ENCODE measurements around the gene KIAA1958.

KIAA1958 gene

DNA sequence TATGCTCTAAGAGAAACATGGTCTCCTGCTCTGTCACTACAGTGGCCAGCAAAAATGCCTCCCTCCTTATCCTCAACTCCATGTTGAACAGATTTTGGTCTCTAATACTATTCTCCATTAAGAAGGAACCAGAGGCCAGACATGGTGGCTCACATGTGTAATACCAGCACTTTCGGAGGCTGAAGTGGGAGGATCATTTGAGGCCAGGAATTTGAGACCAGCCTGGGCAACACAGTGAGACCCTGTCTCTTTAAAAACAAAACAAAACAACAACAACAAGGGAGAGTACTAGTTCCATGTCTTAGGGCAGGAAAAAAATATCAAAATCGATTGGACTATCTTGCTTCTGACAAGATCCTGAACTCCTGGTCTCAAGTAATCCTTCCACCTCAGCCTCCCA lies 216.7 kb downstream of the KIAA1958 start:
- no peak for DNase-seq (ENCODE audit: low read depth in 1 of 2, low spot score in 1 of 2)
- no peak overlapping the region for H3K27ac ChIP-seq (replicated peaks)

DNA sequence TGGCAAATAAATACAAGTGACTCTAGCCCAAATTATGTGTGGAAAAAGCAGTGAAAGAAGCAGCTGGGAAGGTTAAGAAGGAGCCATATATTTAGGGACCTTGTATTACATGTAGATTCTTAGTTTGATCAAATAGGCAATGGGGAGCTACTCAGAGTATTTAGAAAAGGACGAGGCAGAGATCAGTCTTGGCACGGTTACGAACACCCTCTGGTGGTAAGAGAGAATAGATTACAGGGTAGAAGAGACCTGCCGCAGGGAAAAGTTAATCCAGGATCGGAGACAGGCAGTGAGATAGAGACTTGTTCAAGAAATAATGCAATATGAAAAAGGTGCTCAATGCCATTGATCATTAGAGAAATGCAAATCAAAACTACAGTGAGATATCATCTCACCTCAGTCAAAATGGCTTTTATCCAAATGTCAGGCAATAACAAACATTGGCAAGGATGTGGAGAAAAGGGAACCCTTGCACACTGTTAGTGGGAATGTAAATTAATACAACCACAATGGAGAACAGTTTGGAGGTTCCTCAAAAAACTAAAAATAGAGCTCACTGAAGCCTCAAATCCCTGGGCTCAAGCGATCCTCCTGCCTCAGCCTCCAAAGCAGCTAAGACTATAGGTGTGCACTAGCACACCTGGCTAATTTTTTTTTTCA lies 219.3 kb downstream of the KIAA1958 start:
- no peak overlapping the region for H3K4me3 ChIP-seq (replicated peaks; ENCODE audit: insufficient read depth, low read length)
- H3K27ac ChIP-seq (replicated peaks) = no peak overlapping the region
- DNase-seq (ENCODE audit: low read depth in 1 of 2, low spot score in 1 of 2) = no peak
- no peaks in the 10 kb centered on the region for H3K27me3 ChIP-seq (ENCODE audit: insufficient read depth, poor library complexity, severe bottlenecking)
- TF ChIP-seq GABPA (IDR thresholded peaks at IDR 0.05; ENCODE audit: low read depth) (no peak), SPI1 (IDR thresholded peaks at IDR 0.05; ENCODE audit: borderline replicate concordance, low read depth) (no peak), POLR2AphosphoS5 (IDR thresholded peaks at IDR 0.05; ENCODE audit: low read depth) (no peak)
- TF ChIP-seq, protein P1, sequence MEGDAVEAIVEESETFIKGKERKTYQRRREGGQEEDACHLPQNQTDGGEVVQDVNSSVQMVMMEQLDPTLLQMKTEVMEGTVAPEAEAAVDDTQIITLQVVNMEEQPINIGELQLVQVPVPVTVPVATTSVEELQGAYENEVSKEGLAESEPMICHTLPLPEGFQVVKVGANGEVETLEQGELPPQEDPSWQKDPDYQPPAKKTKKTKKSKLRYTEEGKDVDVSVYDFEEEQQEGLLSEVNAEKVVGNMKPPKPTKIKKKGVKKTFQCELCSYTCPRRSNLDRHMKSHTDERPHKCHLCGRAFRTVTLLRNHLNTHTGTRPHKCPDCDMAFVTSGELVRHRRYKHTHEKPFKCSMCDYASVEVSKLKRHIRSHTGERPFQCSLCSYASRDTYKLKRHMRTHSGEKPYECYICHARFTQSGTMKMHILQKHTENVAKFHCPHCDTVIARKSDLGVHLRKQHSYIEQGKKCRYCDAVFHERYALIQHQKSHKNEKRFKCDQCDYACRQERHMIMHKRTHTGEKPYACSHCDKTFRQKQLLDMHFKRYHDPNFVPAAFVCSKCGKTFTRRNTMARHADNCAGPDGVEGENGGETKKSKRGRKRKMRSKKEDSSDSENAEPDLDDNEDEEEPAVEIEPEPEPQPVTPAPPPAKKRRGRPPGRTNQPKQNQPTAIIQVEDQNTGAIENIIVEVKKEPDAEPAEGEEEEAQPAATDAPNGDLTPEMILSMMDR (IDR thresholded peaks at IDR 0.05; ENCODE audit: insufficient read depth, low read length) = no peak
- TF ChIP-seq, protein P2, sequence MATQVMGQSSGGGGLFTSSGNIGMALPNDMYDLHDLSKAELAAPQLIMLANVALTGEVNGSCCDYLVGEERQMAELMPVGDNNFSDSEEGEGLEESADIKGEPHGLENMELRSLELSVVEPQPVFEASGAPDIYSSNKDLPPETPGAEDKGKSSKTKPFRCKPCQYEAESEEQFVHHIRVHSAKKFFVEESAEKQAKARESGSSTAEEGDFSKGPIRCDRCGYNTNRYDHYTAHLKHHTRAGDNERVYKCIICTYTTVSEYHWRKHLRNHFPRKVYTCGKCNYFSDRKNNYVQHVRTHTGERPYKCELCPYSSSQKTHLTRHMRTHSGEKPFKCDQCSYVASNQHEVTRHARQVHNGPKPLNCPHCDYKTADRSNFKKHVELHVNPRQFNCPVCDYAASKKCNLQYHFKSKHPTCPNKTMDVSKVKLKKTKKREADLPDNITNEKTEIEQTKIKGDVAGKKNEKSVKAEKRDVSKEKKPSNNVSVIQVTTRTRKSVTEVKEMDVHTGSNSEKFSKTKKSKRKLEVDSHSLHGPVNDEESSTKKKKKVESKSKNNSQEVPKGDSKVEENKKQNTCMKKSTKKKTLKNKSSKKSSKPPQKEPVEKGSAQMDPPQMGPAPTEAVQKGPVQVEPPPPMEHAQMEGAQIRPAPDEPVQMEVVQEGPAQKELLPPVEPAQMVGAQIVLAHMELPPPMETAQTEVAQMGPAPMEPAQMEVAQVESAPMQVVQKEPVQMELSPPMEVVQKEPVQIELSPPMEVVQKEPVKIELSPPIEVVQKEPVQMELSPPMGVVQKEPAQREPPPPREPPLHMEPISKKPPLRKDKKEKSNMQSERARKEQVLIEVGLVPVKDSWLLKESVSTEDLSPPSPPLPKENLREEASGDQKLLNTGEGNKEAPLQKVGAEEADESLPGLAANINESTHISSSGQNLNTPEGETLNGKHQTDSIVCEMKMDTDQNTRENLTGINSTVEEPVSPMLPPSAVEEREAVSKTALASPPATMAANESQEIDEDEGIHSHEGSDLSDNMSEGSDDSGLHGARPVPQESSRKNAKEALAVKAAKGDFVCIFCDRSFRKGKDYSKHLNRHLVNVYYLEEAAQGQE (IDR thresholded peaks at IDR 0.05; ENCODE audit: insufficient replicate concordance, low read depth) = no peak

More for the DNA sequence above, 216.7 kb downstream of the KIAA1958 start:
- TF ChIP-seq POLR2AphosphoS5 (IDR thresholded peaks at IDR 0.05; ENCODE audit: low read depth) = no peak
- TF ChIP-seq SPI1 (IDR thresholded peaks at IDR 0.05; ENCODE audit: borderline replicate concordance, low read depth) = no peak
- TF ChIP-seq, protein P1 (IDR thresholded peaks at IDR 0.05; ENCODE audit: insufficient read depth, low read length) = no peak
- TF ChIP-seq GABPA (IDR thresholded peaks at IDR 0.05; ENCODE audit: low read depth) = no peak
- TF ChIP-seq, protein P2 (IDR thresholded peaks at IDR 0.05; ENCODE audit: insufficient replicate concordance, low read depth) = no peak
- Histone ChIP-seq H3K4me3 (replicated peaks; ENCODE audit: insufficient read depth, low read length) (no peak overlapping the region), H3K27me3 (ENCODE audit: insufficient read depth, poor library complexity, severe bottlenecking) (no peaks in the 10 kb centered on the region)

DNA sequence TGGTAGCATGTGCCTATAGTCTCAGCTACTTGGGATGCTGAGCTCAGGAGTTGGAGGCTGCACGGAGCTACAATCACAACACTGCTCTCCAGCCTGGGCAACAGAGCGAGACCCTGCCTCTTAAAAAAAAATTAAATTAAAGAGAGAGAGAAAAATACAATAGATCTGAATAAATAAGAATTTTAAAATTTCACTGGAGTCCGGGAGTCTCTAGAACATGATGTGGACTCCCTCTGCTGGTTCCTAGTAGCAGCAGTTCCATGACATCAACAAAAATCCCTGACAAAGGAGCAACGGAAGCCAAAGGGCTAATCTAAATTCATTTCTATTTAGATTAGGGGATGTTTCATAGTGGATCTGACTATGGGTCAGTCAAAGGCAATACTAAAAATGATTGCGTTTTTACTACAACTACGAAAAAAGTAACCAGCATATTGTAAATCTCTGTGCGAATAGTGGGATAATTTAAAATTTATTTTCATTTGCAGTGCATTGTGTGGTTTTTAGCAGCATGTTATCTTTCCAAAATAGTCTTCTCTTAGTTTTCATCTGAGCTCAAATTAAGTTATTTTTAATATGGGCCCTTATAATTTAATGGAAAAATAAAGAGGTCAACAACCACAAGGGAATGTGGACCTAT lies 224.5 kb downstream of the KIAA1958 start:
- H3K27ac ChIP-seq (replicated peaks) = no peak overlapping the region

More for the DNA sequence above, 224.5 kb downstream of the KIAA1958 start:
- H3K4me3 ChIP-seq (replicated peaks; ENCODE audit: insufficient read depth, low read length) = no peak overlapping the region
- peak in 1 of 2 experiments; percentile 11 for DNase-seq (ENCODE audit: low read depth in 1 of 2, low spot score in 1 of 2)
- no peaks in the 10 kb centered on the region for H3K27me3 ChIP-seq (ENCODE audit: insufficient read depth, poor library complexity, severe bottlenecking)
- TF ChIP-seq, protein P2 (IDR thresholded peaks at IDR 0.05; ENCODE audit: insufficient replicate concordance, low read depth) = no peak

Measured in HL-60 (cell line).